Lung (tissue), 12 donors: ENCODE results near the gene EFHD2. TPM values are rescaled to one million over a fixed set of nuclear protein-coding genes. Genes with fewer than 3 reads are reported as not detected.

Experiments used
- ATAC-seq: fragments of 200-7000 bp; cut with Tn5 transposase; one replicate; pipeline ENCODE4 v1.9.1; 2020; ENCODE audit warnings: moderate number of reproducible peaks; ENCODE audit not compliant: insufficient read depth, low FRiP score
- DNase-seq, 3 donors: peaks; one replicate each; pipeline ENCODE4 v3.0.0-alpha.2; 2013 to 2017
- H3K27ac ChIP-seq, 2 donors: one replicate each; pipeline ENCODE4 v1.5.1; 2013; ENCODE audit warnings: mild to moderate bottlenecking in 2 of 2, moderate library complexity in 2 of 2, control low read depth in 1 of 2, inconsistent platforms in 1 of 2, low read depth in 1 of 2, low read length in 1 of 2
- H3K27me3 ChIP-seq, 3 donors: one replicate each; pipeline ENCODE4 v1.5.1; 2013; ENCODE audit warnings: low read length in 2 of 3; ENCODE audit not compliant: control insufficient read depth in 3 of 3, insufficient read depth in 3 of 3
- H3K36me3 ChIP-seq, 4 donors: one replicate each; pipeline ENCODE4 v1.5.1; 2013; ENCODE audit warnings: low read length in 4 of 4, mild to moderate bottlenecking in 1 of 4, moderate library complexity in 1 of 4; ENCODE audit not compliant: control insufficient read depth in 4 of 4, insufficient read depth in 4 of 4
- H3K4me1 ChIP-seq, 5 donors: one replicate each; pipeline ENCODE4 v1.5.1; 2013; ENCODE audit warnings: low read length in 5 of 5, mild to moderate bottlenecking in 2 of 5, moderate library complexity in 1 of 5; ENCODE audit not compliant: control insufficient read depth in 5 of 5, insufficient read depth in 5 of 5
- H3K4me3 ChIP-seq: one replicate; pipeline ENCODE4 v1.5.1; 2013; ENCODE audit warnings: mild to moderate bottlenecking, control low read depth, moderate library complexity
- H3K9ac ChIP-seq, 2 donors: one replicate each; pipeline ENCODE4 v1.5.1; 2013; ENCODE audit warnings: low read length in 2 of 2, control low read depth in 1 of 2; ENCODE audit not compliant: insufficient read depth in 1 of 2
- H3K9me3 ChIP-seq, 4 donors: one replicate each; pipeline ENCODE4 v1.5.1; 2013; ENCODE audit warnings: low read length in 3 of 4, mild to moderate bottlenecking in 1 of 4, moderate library complexity in 1 of 4; ENCODE audit not compliant: control insufficient read depth in 4 of 4, insufficient read depth in 3 of 4
- WGBS, 2 donors: extraction: QIAGEN DNeasy Blood & Tissue Kit; methylation state at CpG; one replicate each; pipeline ENCODE4 v1.1.7; 2013; 5-methylcytosine and 5-hydroxymethylcytosine counted together
- polyA plus RNA-seq, 2 donors: library from polyadenylated mRNA; stranded (reverse); fragments of 200-250 nt; gene quantifications; one replicate each; pipeline ENCODE4 v1.2.1, GENCODE V29; 2013
- total RNA-seq, 2 donors: library from RNA; depleted of rRNA in 1 of 2; stranded (reverse); fragments of >200 nt in 1 of 2; gene quantifications; one replicate each; pipeline ENCODE4 v1.2.1, GENCODE V29; 2014 to 2021
- TF ChIP-seq, protein P1 (sequence below): IDR thresholded peaks from 2 replicates; pipeline ENCODE4 v1.5.1; 2012; ENCODE audit warnings: mild to moderate bottlenecking; ENCODE audit errors: control extremely low read depth, extremely low read depth
- donor health status: control.
- donor health status: control.
- donor health status: Bipolar disorder and iron deficiency.
- donor health status: healthy.
- donor health status: DM: yes; HTN: yes; CAD: no.

The EFHD2 gene
- total and polyA plus RNA-seq, 4 donors: 28.2 to 175 (median 90.1) TPM

DNA sequence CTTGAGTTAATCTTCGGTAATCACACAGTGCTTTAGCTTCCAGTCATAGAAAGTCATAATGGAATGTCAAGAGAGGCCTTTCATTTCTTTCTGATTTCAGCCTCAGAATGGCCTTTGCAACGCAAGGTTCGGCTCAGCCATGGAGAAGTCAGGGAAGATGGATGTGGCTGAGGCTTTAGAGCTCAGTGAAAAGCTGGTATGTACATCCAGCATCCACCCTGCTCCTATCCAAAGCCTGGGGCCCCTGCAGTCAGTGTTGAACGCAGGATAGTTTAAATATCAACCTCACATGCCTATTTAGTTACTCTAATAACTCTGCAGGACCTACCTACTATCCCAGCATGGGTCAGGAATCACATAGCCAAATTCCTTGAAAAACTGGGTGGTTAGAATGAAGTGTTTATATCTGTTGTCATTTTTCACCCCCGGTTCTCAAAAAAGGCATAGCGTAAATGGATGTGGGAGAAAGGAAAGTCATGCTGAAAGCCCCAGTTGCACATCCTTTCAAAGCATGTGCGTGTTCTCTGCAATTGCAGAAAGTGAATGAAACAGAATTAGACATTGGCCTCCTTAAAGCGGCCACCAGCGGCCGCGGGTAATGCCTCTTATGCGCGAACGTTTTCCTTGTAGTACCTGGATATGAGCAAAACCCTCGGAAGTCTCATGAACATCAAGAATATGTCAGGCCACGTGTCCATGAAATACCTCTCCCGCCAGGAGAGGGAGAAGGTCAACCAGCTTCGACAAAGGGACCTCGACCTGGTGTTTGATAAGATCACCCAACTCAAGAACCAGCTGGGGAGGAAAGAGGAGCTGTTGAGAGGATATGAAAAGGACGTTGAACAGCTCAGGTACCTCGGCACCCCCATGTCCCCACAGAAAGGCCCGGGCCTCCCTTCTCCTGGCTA, 28.8 kb upstream of the EFHD2 start:
- no peaks in the 10 kb centered on the region for H3K36me3 ChIP-seq
- H3K4me3 ChIP-seq: no peak overlapping the region
- no peak overlapping the region for H3K9ac ChIP-seq
- H3K27me3 ChIP-seq: peaks cover 0 to 6% (median 3%) of the 10 kb centered on the region in 3 donors
- ATAC-seq (no peak), DNase-seq (no peak)
- H3K27ac ChIP-seq: no peak overlapping the region
- WGBS, 2 donors: 85 to 90% methylated on average over 22 of the region's 22 CpGs
- TF ChIP-seq, protein P1, sequence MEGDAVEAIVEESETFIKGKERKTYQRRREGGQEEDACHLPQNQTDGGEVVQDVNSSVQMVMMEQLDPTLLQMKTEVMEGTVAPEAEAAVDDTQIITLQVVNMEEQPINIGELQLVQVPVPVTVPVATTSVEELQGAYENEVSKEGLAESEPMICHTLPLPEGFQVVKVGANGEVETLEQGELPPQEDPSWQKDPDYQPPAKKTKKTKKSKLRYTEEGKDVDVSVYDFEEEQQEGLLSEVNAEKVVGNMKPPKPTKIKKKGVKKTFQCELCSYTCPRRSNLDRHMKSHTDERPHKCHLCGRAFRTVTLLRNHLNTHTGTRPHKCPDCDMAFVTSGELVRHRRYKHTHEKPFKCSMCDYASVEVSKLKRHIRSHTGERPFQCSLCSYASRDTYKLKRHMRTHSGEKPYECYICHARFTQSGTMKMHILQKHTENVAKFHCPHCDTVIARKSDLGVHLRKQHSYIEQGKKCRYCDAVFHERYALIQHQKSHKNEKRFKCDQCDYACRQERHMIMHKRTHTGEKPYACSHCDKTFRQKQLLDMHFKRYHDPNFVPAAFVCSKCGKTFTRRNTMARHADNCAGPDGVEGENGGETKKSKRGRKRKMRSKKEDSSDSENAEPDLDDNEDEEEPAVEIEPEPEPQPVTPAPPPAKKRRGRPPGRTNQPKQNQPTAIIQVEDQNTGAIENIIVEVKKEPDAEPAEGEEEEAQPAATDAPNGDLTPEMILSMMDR: no peak
- H3K4me1 ChIP-seq: peaks cover 0 to 13% (median 0%) of the 10 kb centered on the region in 5 donors
- H3K9me3 ChIP-seq: no peaks in the 10 kb centered on the region

DNA sequence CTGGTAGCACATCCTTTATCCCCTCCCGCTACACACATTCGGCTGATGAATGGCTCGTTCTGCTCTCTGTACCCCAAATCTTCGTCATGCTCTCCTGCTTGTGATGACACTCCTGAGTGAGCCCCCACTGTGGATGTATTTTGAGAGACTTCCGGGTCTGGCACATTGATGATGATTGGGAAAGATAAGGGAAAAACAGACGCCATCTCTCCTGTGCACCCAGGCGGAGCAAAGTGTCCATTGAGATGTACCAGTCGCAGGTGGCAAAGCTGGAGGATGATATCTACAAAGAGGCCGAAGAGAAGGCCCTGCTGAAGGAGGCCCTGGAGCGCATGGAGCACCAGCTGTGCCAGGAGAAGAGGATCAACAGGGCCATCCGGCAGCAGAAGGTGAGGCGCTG, 27.9 kb upstream of the EFHD2 start:
- TF ChIP-seq, protein P1: no peak
- Histone ChIP-seq H3K4me1 (peaks cover 0 to 20% (median 0%) of the 10 kb centered on the region in 5 donors), H3K4me3 (no peak overlapping the region), H3K36me3 (no peaks in the 10 kb centered on the region), H3K27me3 (peaks cover 0 to 7% (median 3%) of the 10 kb centered on the region in 3 donors), H3K9ac (no peak overlapping the region), H3K27ac (no peak overlapping the region), H3K9me3 (no peaks in the 10 kb centered on the region)
- WGBS, 2 donors: 86 to 93% methylated on average over 12 of the region's 12 CpGs
- no peak for DNase-seq
- no peak for ATAC-seq

DNA sequence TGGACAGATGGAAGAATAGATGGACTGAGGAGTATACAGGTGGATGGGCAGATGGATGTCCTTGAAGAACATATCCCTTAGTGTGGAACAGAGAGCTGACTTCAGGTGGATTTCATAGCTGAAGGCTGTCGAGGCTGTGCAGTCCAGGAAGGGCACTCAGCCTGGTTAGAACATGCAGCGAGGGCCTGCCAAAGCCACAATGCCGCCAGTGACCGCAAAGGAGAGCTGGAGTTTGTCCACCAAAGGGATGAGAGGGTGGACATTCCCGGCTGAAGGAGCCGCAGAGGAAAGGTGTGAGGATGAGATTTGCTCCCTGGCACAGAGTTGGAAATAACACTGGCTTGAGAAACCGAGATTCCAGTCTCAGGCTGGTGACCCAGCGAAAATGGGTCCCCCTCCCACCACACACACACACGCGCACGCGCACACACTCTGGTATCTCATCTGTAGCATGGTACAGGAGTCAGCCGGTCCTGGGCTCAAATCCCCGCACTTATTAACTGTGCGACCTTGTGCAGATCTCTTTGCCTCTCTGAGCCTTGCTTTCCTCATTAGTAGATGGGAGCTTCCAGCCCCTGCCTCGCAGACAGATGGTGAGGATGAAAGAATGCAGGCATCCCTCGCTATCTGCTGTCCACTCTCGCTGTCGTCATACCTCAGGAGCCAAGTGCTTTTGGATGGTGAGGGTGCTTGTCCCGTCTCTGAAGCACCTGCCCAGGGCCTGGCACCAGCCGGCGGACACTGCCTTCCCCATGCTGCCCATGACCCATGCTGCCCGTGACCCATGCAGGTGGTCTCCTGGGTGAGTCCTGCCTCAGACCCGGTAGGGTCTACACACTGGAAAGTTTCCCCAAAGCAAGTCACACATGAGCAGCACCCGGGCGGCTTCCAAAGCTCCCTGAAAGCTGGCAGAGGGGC, 26.8 kb upstream of the EFHD2 start:
- TF ChIP-seq, protein P1: no peak
- H3K9me3 ChIP-seq: no peaks in the 10 kb centered on the region
- no peak overlapping the region for H3K27ac ChIP-seq
- H3K27me3 ChIP-seq: peaks cover 0 to 7% (median 3%) of the 10 kb centered on the region in 3 donors
- no peaks in the 10 kb centered on the region for H3K36me3 ChIP-seq
- H3K9ac ChIP-seq: no peak overlapping the region
- no peak for ATAC-seq
- peaks cover 0 to 16% (median 0%) of the 10 kb centered on the region in 5 donors for H3K4me1 ChIP-seq
- H3K4me3 ChIP-seq: no peak overlapping the region
- 89 to 92% methylated on average over 26 of the region's 26 CpGs for WGBS, 2 donors
- DNase-seq: no peak
